GM12801 (cell line): ENCODE results near the gene FBXO36.

Source experiments
- CTCF ChIP-seq: IDR thresholded peaks from one replicate; pipeline ENCODE4 v1.5.1; 2011; ENCODE audit warnings: control low read depth; ENCODE audit not compliant: insufficient read length; ENCODE audit errors: extremely low read depth

Gene FBXO36

GRCh38 chr2:230043025-230043424 lies 120.7 kb downstream of the FBXO36 start:
- TF ChIP-seq CTCF = no peak

GRCh38 chr2:230043461-230043860 lies 121.2 kb downstream of the FBXO36 start:
- TF ChIP-seq CTCF = no peak

- no peak for TF ChIP-seq CTCF
Measured at GRCh38 chr2:230046491-230046890, 124.2 kb downstream of the FBXO36 start.

- TF ChIP-seq CTCF = no peak
Measured at GRCh38 chr2:230048010-230048671, 125.8 kb downstream of the FBXO36 start.

- TF ChIP-seq CTCF = no peak
Measured at GRCh38 chr2:230050136-230050535, 127.8 kb downstream of the FBXO36 start.

- TF ChIP-seq CTCF = no peak
Measured at GRCh38 chr2:230052299-230052698, 130.0 kb downstream of the FBXO36 start.

- TF ChIP-seq CTCF = no peak
Measured at GRCh38 chr2:230053753-230054478, 131.6 kb downstream of the FBXO36 start.
